Measurements from ENCODE around the gene HIPK1. TPM values are rescaled to one million over a fixed set of nuclear protein-coding genes. Genes with fewer than 3 reads are reported as not detected.

Gene HIPK1
- total RNA-seq, 1 donor from 2014 or later = 41.7 TPM

DNA sequence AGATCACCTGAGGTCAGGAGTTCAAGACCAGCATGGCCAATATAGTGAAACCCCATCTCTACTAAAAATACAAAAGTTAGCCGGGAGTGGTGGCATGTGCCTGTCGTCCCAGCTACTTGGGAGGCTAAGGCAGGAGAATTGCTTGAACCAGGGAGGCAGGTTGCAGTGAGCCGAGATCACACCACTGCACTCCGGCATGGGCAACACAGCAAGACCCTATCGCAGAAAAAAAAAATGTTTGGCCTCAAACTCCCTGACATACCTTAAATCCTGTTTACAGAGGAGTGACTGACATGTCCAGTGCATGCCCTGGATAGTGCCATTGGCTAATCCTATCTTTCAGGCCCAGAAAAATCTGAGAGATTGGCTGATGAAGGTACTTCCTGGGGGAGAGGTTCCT lies 12.2 kb upstream of the HIPK1 start:
- H3K9me3 ChIP-seq = no peaks in the 10 kb centered on the region
- H3K36me3 ChIP-seq = peaks cover 1% of the 10 kb centered on the region in 2 donors
- H3K27me3 ChIP-seq = no peaks in the 10 kb centered on the region
- no peak overlapping the region for H3K27ac ChIP-seq
- H3K4me3 ChIP-seq = no peak overlapping the region
- intact Hi-C loops (cut with DNase I) = no loop called here
- H3K4me1 ChIP-seq = peaks cover 0 to 7% of the 10 kb centered on the region in 2 donors
- DNase-seq (ENCODE audit: low spot score in 2 of 2) = no peak
- TF ChIP-seq, protein P1, sequence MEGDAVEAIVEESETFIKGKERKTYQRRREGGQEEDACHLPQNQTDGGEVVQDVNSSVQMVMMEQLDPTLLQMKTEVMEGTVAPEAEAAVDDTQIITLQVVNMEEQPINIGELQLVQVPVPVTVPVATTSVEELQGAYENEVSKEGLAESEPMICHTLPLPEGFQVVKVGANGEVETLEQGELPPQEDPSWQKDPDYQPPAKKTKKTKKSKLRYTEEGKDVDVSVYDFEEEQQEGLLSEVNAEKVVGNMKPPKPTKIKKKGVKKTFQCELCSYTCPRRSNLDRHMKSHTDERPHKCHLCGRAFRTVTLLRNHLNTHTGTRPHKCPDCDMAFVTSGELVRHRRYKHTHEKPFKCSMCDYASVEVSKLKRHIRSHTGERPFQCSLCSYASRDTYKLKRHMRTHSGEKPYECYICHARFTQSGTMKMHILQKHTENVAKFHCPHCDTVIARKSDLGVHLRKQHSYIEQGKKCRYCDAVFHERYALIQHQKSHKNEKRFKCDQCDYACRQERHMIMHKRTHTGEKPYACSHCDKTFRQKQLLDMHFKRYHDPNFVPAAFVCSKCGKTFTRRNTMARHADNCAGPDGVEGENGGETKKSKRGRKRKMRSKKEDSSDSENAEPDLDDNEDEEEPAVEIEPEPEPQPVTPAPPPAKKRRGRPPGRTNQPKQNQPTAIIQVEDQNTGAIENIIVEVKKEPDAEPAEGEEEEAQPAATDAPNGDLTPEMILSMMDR (IDR thresholded peaks at IDR 0.05) = no peak

DNA sequence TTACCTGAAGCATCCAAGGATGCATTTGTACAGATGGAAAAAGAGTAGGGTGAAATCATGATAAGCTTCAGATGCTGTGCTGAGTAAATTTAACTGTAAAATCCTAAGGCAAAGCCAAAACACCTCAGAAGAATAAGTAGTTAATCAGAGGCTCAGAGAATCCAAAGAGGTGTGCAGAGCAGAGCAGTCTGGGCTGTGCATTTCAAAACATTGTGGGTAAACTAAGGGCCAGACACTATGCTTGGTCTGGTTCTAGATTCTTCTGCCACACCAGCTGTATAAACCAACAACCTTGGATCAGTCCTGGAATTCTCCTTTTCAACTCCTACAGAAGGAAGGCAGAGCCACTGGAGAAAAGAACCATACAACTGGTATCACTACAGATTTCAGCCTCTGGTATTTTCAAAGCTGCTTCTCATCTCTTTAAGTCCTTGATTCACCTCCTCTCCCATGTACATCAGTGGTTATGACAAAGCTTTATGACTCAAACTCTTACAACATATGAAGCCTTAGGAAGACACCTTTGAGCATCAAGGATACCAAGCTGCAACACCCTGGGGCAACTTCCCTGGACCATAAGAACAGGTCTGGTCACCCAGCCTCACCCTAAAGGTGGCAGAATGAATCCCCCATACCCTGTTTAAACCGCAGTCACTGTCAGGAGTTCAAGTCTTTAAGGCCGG lies 11.6 kb upstream of the HIPK1 start:
- H3K27me3 ChIP-seq = no peaks in the 10 kb centered on the region
- intact Hi-C loops (cut with DNase I) = no loop called here
- peaks cover 0 to 6% of the 10 kb centered on the region in 2 donors for H3K4me1 ChIP-seq
- H3K27ac ChIP-seq = no peak overlapping the region
- H3K36me3 ChIP-seq = no peaks in the 10 kb centered on the region
- H3K4me3 ChIP-seq = no peak overlapping the region
- no peak for DNase-seq (ENCODE audit: low spot score in 2 of 2)
- TF ChIP-seq, protein P1 (IDR thresholded peaks at IDR 0.05) = no peak
- no peaks in the 10 kb centered on the region for H3K9me3 ChIP-seq

- H3K27me3 ChIP-seq = no peaks in the 10 kb centered on the region
- no peak overlapping the region for H3K4me3 ChIP-seq
- H3K36me3 ChIP-seq = no peaks in the 10 kb centered on the region
- TF ChIP-seq, protein P1 (IDR thresholded peaks at IDR 0.05) = no peak
- H3K9me3 ChIP-seq = no peaks in the 10 kb centered on the region
- no peak overlapping the region for H3K27ac ChIP-seq
- no peaks in the 10 kb centered on the region for H3K4me1 ChIP-seq
- no peak for DNase-seq (ENCODE audit: low spot score in 2 of 2)
- intact Hi-C loops (cut with DNase I) = no loop called here
These were observed 10.9 kb upstream of the HIPK1 start for GRCh38 chr1:113918243-113918642.

DNA sequence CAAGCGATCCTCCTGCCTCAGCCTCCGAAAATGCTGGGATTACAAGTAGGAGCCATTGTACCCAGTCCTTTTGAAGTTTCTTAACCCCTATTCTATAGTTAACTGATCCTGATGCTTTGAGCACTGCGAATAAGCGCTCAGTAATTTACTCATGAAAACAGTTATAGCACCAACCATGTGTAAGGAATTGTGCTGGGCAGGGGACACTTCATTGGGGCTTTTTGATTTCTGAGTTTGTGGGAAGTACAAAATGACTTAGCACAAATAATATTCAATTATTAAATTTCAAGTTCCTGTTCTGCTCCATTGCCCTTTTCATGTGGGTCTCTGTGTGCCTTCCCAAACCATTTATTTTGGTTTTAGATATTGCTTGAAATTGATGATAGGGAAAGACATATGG lies 6.2 kb upstream of the HIPK1 start:
- no peaks in the 10 kb centered on the region for H3K27me3 ChIP-seq
- intact Hi-C loops (cut with DNase I) = no loop called here
- no peak for DNase-seq (ENCODE audit: low spot score in 2 of 2)
- peaks cover 0 to 3% of the 10 kb centered on the region in 2 donors for H3K4me1 ChIP-seq
- H3K27ac ChIP-seq = no peak overlapping the region
- no peak overlapping the region for H3K4me3 ChIP-seq
- no peaks in the 10 kb centered on the region for H3K36me3 ChIP-seq
- H3K9me3 ChIP-seq = no peaks in the 10 kb centered on the region
- TF ChIP-seq, protein P1 (IDR thresholded peaks at IDR 0.05) = no peak

GRCh38 chr1:113924473-113924872 lies 4.7 kb upstream of the HIPK1 start:
- intact Hi-C loops (cut with DNase I) = no loop called here

More at GRCh38 chr1:113924473-113924872, 4.7 kb upstream of the HIPK1 start:
- no peak for DNase-seq (ENCODE audit: low spot score in 2 of 2)
- Histone ChIP-seq H3K4me1 (peaks cover 0 to 5% of the 10 kb centered on the region in 2 donors), H3K27me3 (no peaks in the 10 kb centered on the region), H3K9me3 (no peaks in the 10 kb centered on the region), H3K27ac (no peak overlapping the region), H3K4me3 (no peak overlapping the region), H3K36me3 (no peaks in the 10 kb centered on the region)
- TF ChIP-seq, protein P1 (IDR thresholded peaks at IDR 0.05) = no peak
